Keratinocyte (primary cell): ENCODE measurements around the gene MTMR1.

Experiments
- EZH2 ChIP-seq: IDR thresholded peaks from one replicate; pipeline ENCODE4 v1.6.1; 2012; ENCODE audit warnings: inconsistent platforms, mild to moderate bottlenecking, low read length, moderate library complexity
- TF ChIP-seq, protein P1 (sequence below), 3 experiments: IDR thresholded peaks in 1 of 3; conservative IDR thresholded peaks in 1 of 3; optimal IDR thresholded peaks in 1 of 3; 2 replicates in 2 of 3; 3 replicates in 1 of 3; pipeline versions ENCODE3 to v1.5.1; 2011; ENCODE audit warnings: low read length in 3 of 3, mild to moderate bottlenecking in 3 of 3, moderate library complexity in 2 of 3, control low read depth in 1 of 3, inconsistent platforms in 1 of 3; ENCODE audit not compliant: insufficient read depth in 2 of 3; ENCODE audit errors: extremely low read depth in 1 of 3

DNA sequence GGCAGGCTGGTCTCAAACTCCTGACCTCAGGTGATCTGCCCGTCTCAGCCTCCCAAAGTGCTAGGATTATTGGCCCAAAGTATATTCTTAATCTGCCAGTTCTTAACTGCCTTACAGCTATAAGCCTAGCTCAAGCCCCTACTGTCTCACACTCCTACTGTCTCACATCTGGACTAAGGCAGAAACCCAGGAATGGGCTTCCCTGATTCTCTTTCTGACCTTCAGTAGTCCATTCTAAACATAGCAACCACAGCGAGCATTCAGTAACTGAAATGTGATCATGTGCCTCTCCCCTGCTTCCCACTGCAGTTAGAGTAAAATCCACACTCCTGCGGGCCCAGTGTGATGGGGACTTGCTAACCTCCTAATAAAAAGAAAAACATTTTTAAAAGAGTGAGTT lies 58.9 kb downstream of the MTMR1 start:
- TF ChIP-seq, protein P1, sequence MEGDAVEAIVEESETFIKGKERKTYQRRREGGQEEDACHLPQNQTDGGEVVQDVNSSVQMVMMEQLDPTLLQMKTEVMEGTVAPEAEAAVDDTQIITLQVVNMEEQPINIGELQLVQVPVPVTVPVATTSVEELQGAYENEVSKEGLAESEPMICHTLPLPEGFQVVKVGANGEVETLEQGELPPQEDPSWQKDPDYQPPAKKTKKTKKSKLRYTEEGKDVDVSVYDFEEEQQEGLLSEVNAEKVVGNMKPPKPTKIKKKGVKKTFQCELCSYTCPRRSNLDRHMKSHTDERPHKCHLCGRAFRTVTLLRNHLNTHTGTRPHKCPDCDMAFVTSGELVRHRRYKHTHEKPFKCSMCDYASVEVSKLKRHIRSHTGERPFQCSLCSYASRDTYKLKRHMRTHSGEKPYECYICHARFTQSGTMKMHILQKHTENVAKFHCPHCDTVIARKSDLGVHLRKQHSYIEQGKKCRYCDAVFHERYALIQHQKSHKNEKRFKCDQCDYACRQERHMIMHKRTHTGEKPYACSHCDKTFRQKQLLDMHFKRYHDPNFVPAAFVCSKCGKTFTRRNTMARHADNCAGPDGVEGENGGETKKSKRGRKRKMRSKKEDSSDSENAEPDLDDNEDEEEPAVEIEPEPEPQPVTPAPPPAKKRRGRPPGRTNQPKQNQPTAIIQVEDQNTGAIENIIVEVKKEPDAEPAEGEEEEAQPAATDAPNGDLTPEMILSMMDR (optimal IDR thresholded peaks at IDR 0.05 in 1 of 3, IDR thresholded peaks at IDR 0.05 in 1 of 3, conservative IDR thresholded peaks at IDR 0.05 in 1 of 3; ENCODE audit: extremely low read depth in 1 of 3, insufficient read depth in 2 of 3, low read length in 3 of 3): no peak
- no peak for TF ChIP-seq EZH2
